HCT116 (cell line): ENCODE data around the gene NCKAP5. TPM values are rescaled to one million over a fixed set of nuclear protein-coding genes. Genes with fewer than 3 reads are reported as not detected.

ENCODE experiments used
- ATAC-seq: fragments of 200-7000 bp; cut with Tn5 transposase; 2 replicates; pipeline ENCODE4 v1.9.1; 2020; ENCODE audit warnings: mild to moderate bottlenecking, moderate library complexity
- BruUV-seq: library from RNA; stranded (reverse); fragments of 400-500 nt; replicated peaks from 2 replicates; lab custom pipeline; 2021; lab: Mats Ljungman, UMichigan
- CTCF ChIA-PET: fragments of 300-600 bp; sonication (Branson Sonifier 250); formaldehyde crosslinking; loops from one replicate; lab custom pipeline; 2021; ENCODE audit warnings: antibody characterized with exemption; lab: Charles Lee
- POLR2A ChIA-PET: fragments of 300-600, 350-600 bp; sonication (Branson Sonifier 250); formaldehyde crosslinking; loops from one replicate; lab custom pipeline; 2021; ENCODE audit warnings: antibody characterized with exemption; lab: Charles Lee
- RAD21 ChIA-PET, 2 experiments: fragments of 300-600 bp; sonication (Branson Sonifier 250); formaldehyde crosslinking; loops; one replicate each; lab custom pipeline; 2023; ENCODE audit warnings: low total read pairs in 2 of 2; ENCODE audit not compliant: uncharacterized antibody in 2 of 2, unreplicated experiment in 2 of 2, low non-redundant PET in 1 of 2; lab: Charles Lee
- DNase-seq: peaks from one replicate; pipeline ENCODE4 v3.0.0-alpha.2; 2010; ENCODE audit warnings: low read depth, low spot score
- H2AFZ ChIP-seq: fragments of 200-600 bp; shearing (Covaris generic), sonication (generic); 2 replicates; pipeline ENCODE4 v1.6.1; 2017; ENCODE audit warnings: low read depth, mixed run types, mixed read lengths, antibody characterized with exemption, low read length; ENCODE audit not compliant: poor library complexity, severe bottlenecking
- H3K27ac ChIP-seq: 2 replicates; pipeline ENCODE4 v1.5.1; 2012; ENCODE audit warnings: low read depth, low read length
- H3K27me3 ChIP-seq: fragments of 200-600 bp; sonication (generic); 2 replicates; pipeline ENCODE4 v1.6.1; 2016; ENCODE audit warnings: mixed run types, low read length, mixed read lengths; ENCODE audit not compliant: insufficient read depth
- H3K36me3 ChIP-seq, 2 experiments: fragments of 200-500 bp in 1 of 2; fragments of 200-600 bp in 1 of 2; sonication (Bioruptor generic) in 1 of 2; sonication (generic) in 1 of 2; 2 replicates each; pipeline versions ENCODE4 v1.5.1 to v1.6.1; 2014 to 2016; ENCODE audit warnings: low read length in 2 of 2, inconsistent platforms in 1 of 2, mixed read lengths in 1 of 2, mixed run types in 1 of 2; ENCODE audit not compliant: insufficient read depth in 2 of 2, control insufficient read depth in 1 of 2
- H3K4me1 ChIP-seq, 2 experiments: fragments of 200-600 bp in 1 of 2; sonication (generic) in 1 of 2; 2 replicates each; pipeline versions ENCODE4 v1.5.1 to v1.6.1; 2012 to 2017; ENCODE audit warnings: low read length in 2 of 2, inconsistent platforms in 1 of 2, mild to moderate bottlenecking in 1 of 2, mixed read lengths in 1 of 2, mixed run types in 1 of 2, moderate library complexity in 1 of 2; ENCODE audit not compliant: insufficient read depth in 2 of 2, control insufficient read depth in 1 of 2
- H3K4me2 ChIP-seq: fragments of 200-600 bp; sonication (generic); 2 replicates; pipeline ENCODE4 v1.6.1; 2017; ENCODE audit warnings: mixed run types, low read length, mixed read lengths
- H3K4me3 ChIP-seq, 2 experiments: fragments of 200-600 bp in 1 of 2; sonication (generic) in 1 of 2; replicated peaks in 1 of 2; 2 replicates each; pipeline ENCODE4 v1.5.1; 2011 to 2016; ENCODE audit warnings: low read length in 2 of 2, control low read depth in 1 of 2, low read depth in 1 of 2, mild to moderate bottlenecking in 1 of 2, mixed read lengths in 1 of 2, mixed run types in 1 of 2
- H3K79me2 ChIP-seq: fragments of 200-600 bp; sonication (generic); 2 replicates; pipeline ENCODE4 v1.6.1; 2017; ENCODE audit warnings: mild to moderate bottlenecking, mixed run types, low read length, moderate library complexity, mixed read lengths; ENCODE audit not compliant: insufficient read depth
- H3K9ac ChIP-seq: fragments of 200-600 bp; sonication (generic); 2 replicates; pipeline ENCODE4 v1.6.1; 2016; ENCODE audit warnings: low read length, mixed read lengths
- H3K9me2 ChIP-seq: fragments of 200-600 bp; sonication (generic), shearing (Covaris generic); 2 replicates; pipeline ENCODE4 v1.6.1; 2017; ENCODE audit warnings: mixed run types, mild to moderate bottlenecking, moderate library complexity; ENCODE audit not compliant: insufficient read depth
- H3K9me3 ChIP-seq, 2 experiments: fragments of 200-500 bp in 1 of 2; fragments of 200-600 bp in 1 of 2; sonication (Bioruptor generic) in 1 of 2; sonication (generic) in 1 of 2; 2 replicates each; pipeline ENCODE4 v1.6.1; 2014 to 2017; ENCODE audit warnings: low read length in 2 of 2, mixed read lengths in 2 of 2, inconsistent platforms in 1 of 2, low read depth in 1 of 2, mild to moderate bottlenecking in 1 of 2, mixed run types in 1 of 2, moderate library complexity in 1 of 2; ENCODE audit not compliant: control insufficient read depth in 1 of 2, insufficient read depth in 1 of 2
- H4K20me1 ChIP-seq: fragments of 200-600 bp; sonication (generic), shearing (Covaris generic); 2 replicates; pipeline ENCODE4 v1.6.1; 2017; ENCODE audit warnings: mixed run types, mild to moderate bottlenecking, moderate library complexity; ENCODE audit not compliant: insufficient read depth
- CBX3 ChIP-seq: IDR thresholded peaks from 2 replicates; pipeline ENCODE4 v1.6.1; 2012; ENCODE audit warnings: low read depth
- CEBPB ChIP-seq: IDR thresholded peaks from 2 replicates; pipeline ENCODE4 v1.6.1; 2012; ENCODE audit warnings: low read depth
- CTCF ChIP-seq, 3 experiments: fragments of 200-600 bp in 1 of 3; sonication (generic) in 1 of 3; IDR thresholded peaks in 2 of 3; conservative IDR thresholded peaks in 1 of 3; 2 replicates each; pipeline ENCODE4 v1.5.1; 2012 to 2017; ENCODE audit warnings: low read depth in 2 of 3, low read length in 2 of 3, antibody characterized with exemption in 1 of 3, borderline replicate concordance in 1 of 3, control low read depth in 1 of 3, mild to moderate bottlenecking in 1 of 3, mixed read lengths in 1 of 3, mixed run types in 1 of 3, moderate library complexity in 1 of 3; ENCODE audit not compliant: insufficient read depth in 1 of 3
- EGR1 ChIP-seq: IDR thresholded peaks from 2 replicates; pipeline ENCODE4 v1.6.1; 2012; ENCODE audit warnings: low read depth
- ELF1 ChIP-seq: IDR thresholded peaks from 2 replicates; pipeline ENCODE4 v1.6.1; 2012; ENCODE audit warnings: low read depth, borderline replicate concordance
- EZH2 ChIP-seq: fragments of 200-600 bp; sonication (generic); IDR thresholded peaks from 2 replicates; pipeline ENCODE4 v1.6.1; 2017; ENCODE audit warnings: antibody characterized with exemption, mixed run types
- EZH2phosphoT487 ChIP-seq: fragments of 200-600 bp; IDR thresholded peaks from 2 replicates; pipeline ENCODE4 v1.6.1; 2018; ENCODE audit warnings: antibody characterized with exemption, borderline replicate concordance
- POLR2A ChIP-seq: IDR thresholded peaks from 2 replicates; pipeline ENCODE4 v1.7.0; 2011; ENCODE audit warnings: borderline replicate concordance; ENCODE audit not compliant: insufficient read depth, insufficient read length; ENCODE audit errors: extremely low read depth
- POLR2AphosphoS5 ChIP-seq: IDR thresholded peaks from 2 replicates; pipeline ENCODE4 v1.6.1; 2011; ENCODE audit warnings: mild to moderate bottlenecking, low read depth, low read length, moderate library complexity
- RAD21 ChIP-seq: IDR thresholded peaks from 2 replicates; pipeline ENCODE4 v1.6.1; 2012; ENCODE audit warnings: low read depth, mild to moderate bottlenecking
- SIN3A ChIP-seq: IDR thresholded peaks from 2 replicates; pipeline ENCODE4 v1.6.1; 2012; ENCODE audit warnings: low read depth
- SP1 ChIP-seq: IDR thresholded peaks from 2 replicates; pipeline ENCODE4 v1.6.1; 2012; ENCODE audit warnings: low read depth
- SRF ChIP-seq: IDR thresholded peaks from 2 replicates; pipeline ENCODE4 v1.6.1; 2012; ENCODE audit warnings: low read depth
- YY1 ChIP-seq: IDR thresholded peaks from 2 replicates; pipeline ENCODE4 v1.6.1; 2011; ENCODE audit warnings: low read length, low read depth, moderate library complexity, mild to moderate bottlenecking; ENCODE audit not compliant: insufficient replicate concordance; ENCODE audit errors: extremely low read depth
- ZBTB33 ChIP-seq: IDR thresholded peaks from 2 replicates; pipeline ENCODE4 v1.6.1; 2011; ENCODE audit warnings: mild to moderate bottlenecking, low read length, moderate library complexity; ENCODE audit not compliant: insufficient replicate concordance; ENCODE audit errors: extremely low read depth
- ZFX ChIP-seq: fragments of 450-650 bp; IDR thresholded peaks from 2 replicates; pipeline ENCODE4 v1.6.1; 2017
- intact Hi-C: fragments of 100-400 bp; cut with micrococcal nuclease; formaldehyde crosslinking; loops from 2 replicates; pipeline ENCODE4 v1.10.0; 2022
- total RNA-seq: library from RNA; stranded (reverse); gene quantifications from one replicate; pipeline ENCODE4 v1.2.1, GENCODE V29; 2021; ENCODE audit not compliant: unreplicated experiment
- TF ChIP-seq, protein P1 (sequence below): IDR thresholded peaks from 2 replicates; pipeline ENCODE4 v1.6.1; 2012

Gene NCKAP5
- total RNA-seq, 1 experiment from 2014 or later, result 0.30 TPM

DNA sequence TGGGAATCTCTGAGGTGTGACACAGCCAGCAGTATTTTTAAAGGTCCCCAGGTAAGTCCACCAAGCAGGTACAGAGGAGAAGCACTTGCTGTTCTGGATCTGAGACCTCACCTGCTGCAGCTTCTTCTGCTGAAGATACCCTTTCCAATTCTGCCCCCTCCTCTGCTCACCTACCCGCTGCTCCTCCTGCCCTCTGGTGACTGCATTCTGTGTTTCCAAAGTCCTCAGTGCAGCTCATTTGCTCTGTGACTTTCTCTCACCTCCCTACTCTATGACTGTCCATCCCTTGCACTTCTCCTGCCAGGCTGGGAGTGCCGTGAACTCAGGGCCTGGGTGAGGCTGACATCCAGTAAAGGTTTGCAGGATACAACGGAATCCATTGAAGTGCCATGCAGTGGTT lies 693.1 kb downstream of the NCKAP5 start:
- H3K27me3 ChIP-seq, result no peaks in the 10 kb centered on the region
- no peaks in the 10 kb centered on the region for H4K20me1 ChIP-seq
- BruUV-seq, result no TSS peak
- H3K27ac ChIP-seq, result no peak overlapping the region
- H3K79me2 ChIP-seq, result no peaks in the 10 kb centered on the region
- ATAC-seq (no peak), DNase-seq (no peak)
- intact Hi-C loops, result no loop called here
- H2AFZ ChIP-seq, result no peak overlapping the region
- ChIA-PET CTCF (no interaction called here), RAD21 (no interaction called here), POLR2A (no interaction called here)
- TF ChIP-seq ZBTB33 (no peak), POLR2AphosphoS5 (no peak), POLR2A (no peak), SP1 (no peak), ZFX (no peak), SRF (no peak), CEBPB (no peak), SIN3A (no peak), YY1 (no peak)
- no peak overlapping the region for H3K4me2 ChIP-seq
- H3K9ac ChIP-seq, result no peak overlapping the region
- H3K9me2 ChIP-seq, result no peaks in the 10 kb centered on the region
- H3K4me1 ChIP-seq, result no peaks in the 10 kb centered on the region
- H3K4me3 ChIP-seq, result no peak overlapping the region
- H3K9me3 ChIP-seq, result no peaks in the 10 kb centered on the region
- no peaks in the 10 kb centered on the region for H3K36me3 ChIP-seq

DNA sequence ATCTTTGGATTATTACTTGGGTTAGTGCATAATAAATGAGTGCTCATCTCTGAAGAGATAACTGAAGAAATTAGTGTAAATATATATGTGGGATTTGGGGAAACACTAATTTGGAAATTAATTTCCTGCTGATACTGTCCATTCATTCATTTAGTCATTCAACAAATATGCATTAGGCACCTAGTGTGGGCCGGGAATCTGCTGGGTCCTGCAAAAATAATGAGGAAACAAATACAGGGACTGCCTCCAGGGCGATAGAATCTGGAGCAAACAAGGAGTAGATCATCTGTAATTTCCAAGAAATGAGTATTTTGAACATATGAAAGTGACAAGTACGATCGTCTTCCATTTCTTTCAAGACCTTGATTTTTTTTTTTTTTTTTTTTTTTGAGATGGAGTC lies 694.5 kb downstream of the NCKAP5 start:
- no peaks in the 10 kb centered on the region for H3K9me3 ChIP-seq
- H4K20me1 ChIP-seq, result no peaks in the 10 kb centered on the region
- intact Hi-C loops, result no loop called here
- H3K79me2 ChIP-seq, result no peaks in the 10 kb centered on the region
- H3K4me3 ChIP-seq, result no peak overlapping the region
- no peak overlapping the region for H3K4me2 ChIP-seq
- CTCF ChIA-PET, result no interaction called here
- no peak overlapping the region for H2AFZ ChIP-seq
- ATAC-seq (no peak), DNase-seq (no peak)
- no TSS peak for BruUV-seq
- no peaks in the 10 kb centered on the region for H3K4me1 ChIP-seq
- H3K36me3 ChIP-seq, result no peaks in the 10 kb centered on the region
- no peaks in the 10 kb centered on the region for H3K9me2 ChIP-seq
- H3K27me3 ChIP-seq, result no peaks in the 10 kb centered on the region
- RAD21 ChIA-PET, result no interaction called here
- H3K9ac ChIP-seq, result no peak overlapping the region
- POLR2A ChIA-PET, result no interaction called here
- no peak overlapping the region for H3K27ac ChIP-seq
- TF ChIP-seq SP1 (no peak), CBX3 (no peak), CEBPB (no peak), ZFX (no peak), ELF1 (no peak), POLR2AphosphoS5 (no peak), EGR1 (no peak), RAD21 (no peak), SIN3A (no peak), CTCF (IDR thresholded peaks at IDR 0.05 in 2 of 3, conservative IDR thresholded peaks at IDR 0.05 in 1 of 3; ENCODE audit: borderline replicate concordance in 1 of 3, insufficient read depth in 1 of 3, low read depth in 2 of 3, low read length in 2 of 3) (no peak), POLR2A (no peak), EZH2 (no peak), EZH2phosphoT487 (no peak)
- TF ChIP-seq, protein P1, sequence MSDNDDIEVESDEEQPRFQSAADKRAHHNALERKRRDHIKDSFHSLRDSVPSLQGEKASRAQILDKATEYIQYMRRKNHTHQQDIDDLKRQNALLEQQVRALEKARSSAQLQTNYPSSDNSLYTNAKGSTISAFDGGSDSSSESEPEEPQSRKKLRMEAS, result no peak
